Astrocyte (in vitro differentiated cells and primary cell): ENCODE measurements around the gene STX1A. TPM values are rescaled to one million over a fixed set of nuclear protein-coding genes. Genes with fewer than 3 reads are reported as not detected.

ENCODE experiments used
- DNase-seq: peaks from one replicate; pipeline ENCODE4 v3.0.0-alpha.2; 2010; ENCODE audit warnings: low read depth
- FAIRE-seq: peaks from 2 replicates; lab custom pipeline; 2011; peaks lifted over from hg19 to GRCh38; lab: Jason Lieb, UNC
- H2AFZ ChIP-seq: 2 replicates; pipeline ENCODE4 v1.6.0; 2012; ENCODE audit warnings: low read depth, low read length, inconsistent platforms
- H3K27ac ChIP-seq: 2 replicates; pipeline ENCODE4 v1.5.1; 2011; ENCODE audit warnings: low read depth, low read length, inconsistent platforms
- H3K27me3 ChIP-seq: 2 replicates; pipeline ENCODE4 v1.6.0; 2011; ENCODE audit warnings: low read length, inconsistent platforms; ENCODE audit not compliant: insufficient read depth
- H3K36me3 ChIP-seq: 2 replicates; pipeline ENCODE4 v1.5.1; 2011; ENCODE audit warnings: low read length, inconsistent platforms; ENCODE audit not compliant: insufficient read depth
- H3K4me1 ChIP-seq: 2 replicates; pipeline ENCODE4 v1.5.1; 2011; ENCODE audit warnings: low read length, inconsistent platforms; ENCODE audit not compliant: insufficient read depth
- H3K4me2 ChIP-seq: 2 replicates; pipeline ENCODE4 v1.6.0; 2012; ENCODE audit warnings: low read length, inconsistent platforms
- H3K4me3 ChIP-seq: 2 replicates; pipeline ENCODE4 v1.5.1; 2011; ENCODE audit warnings: low read depth, mild to moderate bottlenecking, low read length, inconsistent platforms; ENCODE audit not compliant: insufficient read depth
- H3K79me2 ChIP-seq: 2 replicates; pipeline ENCODE4 v1.6.0; 2012; ENCODE audit warnings: mild to moderate bottlenecking, low read length, inconsistent platforms; ENCODE audit not compliant: insufficient read depth
- H3K9ac ChIP-seq: 2 replicates; pipeline ENCODE4 v1.6.0; 2012; ENCODE audit warnings: mild to moderate bottlenecking, low read length, inconsistent platforms
- H3K9me3 ChIP-seq: 2 replicates; pipeline ENCODE4 v1.5.1; 2012; ENCODE audit warnings: low read depth, mild to moderate bottlenecking, low read length, inconsistent platforms; ENCODE audit not compliant: insufficient read depth
- H4K20me1 ChIP-seq: 2 replicates; pipeline ENCODE4 v1.6.0; 2012; ENCODE audit warnings: low read length, inconsistent platforms; ENCODE audit not compliant: insufficient read depth
- H3K27ac Mint-ChIP-seq: one replicate; pipeline ENCODE4 v1.8.0; 2021; ENCODE audit warnings: mild to moderate bottlenecking, mixed read lengths; ENCODE audit not compliant: unreplicated experiment
- H3K27me3 Mint-ChIP-seq: one replicate; pipeline ENCODE4 v1.8.0; 2021; ENCODE audit warnings: low read depth, mixed read lengths; ENCODE audit not compliant: unreplicated experiment
- H3K36me3 Mint-ChIP-seq: one replicate; pipeline ENCODE4 v1.8.0; 2021; ENCODE audit warnings: low read depth, mixed read lengths; ENCODE audit not compliant: unreplicated experiment
- H3K4me1 Mint-ChIP-seq: one replicate; pipeline ENCODE4 v1.8.0; 2021; ENCODE audit warnings: low read depth, mixed read lengths; ENCODE audit not compliant: unreplicated experiment
- H3K4me3 Mint-ChIP-seq: one replicate; pipeline ENCODE4 v1.8.0; 2021; ENCODE audit warnings: mild to moderate bottlenecking, moderate library complexity, mixed read lengths; ENCODE audit not compliant: unreplicated experiment
- H3K9me3 Mint-ChIP-seq: one replicate; pipeline ENCODE4 v1.8.0; 2021; ENCODE audit warnings: mild to moderate bottlenecking, mixed read lengths; ENCODE audit not compliant: unreplicated experiment
- EZH2 ChIP-seq: IDR thresholded peaks from 2 replicates; pipeline ENCODE4 v1.6.1; 2012; ENCODE audit warnings: mild to moderate bottlenecking, low read length, inconsistent platforms; ENCODE audit not compliant: insufficient read depth
- total RNA-seq: library from RNA; stranded (reverse); gene quantifications from 2 replicates; pipeline ENCODE4 v1.2.1, GENCODE V29; 2021
- TF ChIP-seq, protein P1 (sequence below): IDR thresholded peaks from 2 replicates; pipeline ENCODE4 v1.5.1; 2011; ENCODE audit warnings: low read depth, mild to moderate bottlenecking, inconsistent platforms, low read length, moderate library complexity; ENCODE audit not compliant: insufficient read depth

Gene STX1A
- total RNA-seq, 1 donor from 2014 or later = 19.7 TPM

DNA sequence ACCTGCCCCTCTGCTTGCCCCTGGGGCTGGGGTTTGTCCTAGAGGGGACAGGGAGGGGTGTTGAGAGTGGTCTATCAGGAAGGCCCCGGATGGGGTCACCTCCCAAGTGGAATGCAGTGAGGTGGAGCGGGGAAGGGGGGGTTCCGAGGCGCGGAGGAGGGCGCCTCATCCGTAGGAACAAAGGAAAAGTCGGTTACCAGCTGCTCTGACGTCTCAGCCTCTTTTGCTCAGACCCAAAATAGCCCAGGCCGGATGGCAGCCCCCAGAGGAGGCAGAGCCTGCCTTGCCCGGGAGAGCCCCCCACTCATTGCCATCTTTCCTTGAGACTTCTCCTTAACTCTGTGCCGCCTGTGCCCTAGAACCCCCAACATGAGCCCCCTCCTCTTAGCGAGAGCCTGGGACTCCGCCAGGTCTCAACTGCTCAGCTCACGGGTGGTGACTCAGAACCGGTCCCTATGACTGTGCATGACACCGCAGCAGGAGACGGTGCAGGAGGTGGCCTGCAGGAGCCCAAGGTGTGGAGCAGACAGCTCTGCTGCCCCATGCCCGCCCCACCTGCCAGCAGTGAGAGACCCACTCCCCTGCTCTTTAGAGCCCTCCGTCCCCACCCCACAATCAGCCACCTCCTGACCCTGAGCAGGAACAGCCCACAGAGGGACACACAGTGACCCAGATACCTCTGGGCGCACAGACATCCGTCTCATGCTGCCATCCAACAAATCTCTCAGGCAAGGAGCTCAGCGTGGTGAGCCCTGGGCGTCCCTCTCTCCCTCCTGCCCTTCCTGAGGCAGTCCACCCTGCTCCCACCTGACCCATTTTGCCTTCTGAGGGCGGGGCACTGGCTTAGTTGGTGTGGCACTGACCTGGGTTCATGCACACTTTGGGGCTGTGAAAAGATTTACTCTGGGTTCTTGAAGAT lies 13.1 kb downstream of the STX1A start:
- no peak for TF ChIP-seq EZH2
- TF ChIP-seq, protein P1, sequence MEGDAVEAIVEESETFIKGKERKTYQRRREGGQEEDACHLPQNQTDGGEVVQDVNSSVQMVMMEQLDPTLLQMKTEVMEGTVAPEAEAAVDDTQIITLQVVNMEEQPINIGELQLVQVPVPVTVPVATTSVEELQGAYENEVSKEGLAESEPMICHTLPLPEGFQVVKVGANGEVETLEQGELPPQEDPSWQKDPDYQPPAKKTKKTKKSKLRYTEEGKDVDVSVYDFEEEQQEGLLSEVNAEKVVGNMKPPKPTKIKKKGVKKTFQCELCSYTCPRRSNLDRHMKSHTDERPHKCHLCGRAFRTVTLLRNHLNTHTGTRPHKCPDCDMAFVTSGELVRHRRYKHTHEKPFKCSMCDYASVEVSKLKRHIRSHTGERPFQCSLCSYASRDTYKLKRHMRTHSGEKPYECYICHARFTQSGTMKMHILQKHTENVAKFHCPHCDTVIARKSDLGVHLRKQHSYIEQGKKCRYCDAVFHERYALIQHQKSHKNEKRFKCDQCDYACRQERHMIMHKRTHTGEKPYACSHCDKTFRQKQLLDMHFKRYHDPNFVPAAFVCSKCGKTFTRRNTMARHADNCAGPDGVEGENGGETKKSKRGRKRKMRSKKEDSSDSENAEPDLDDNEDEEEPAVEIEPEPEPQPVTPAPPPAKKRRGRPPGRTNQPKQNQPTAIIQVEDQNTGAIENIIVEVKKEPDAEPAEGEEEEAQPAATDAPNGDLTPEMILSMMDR = no peak
- DNase-seq (peak; percentile 61), FAIRE-seq (no peak)
- no peak overlapping the region for H3K4me3 Mint-ChIP-seq
- peaks cover 43% of the 10 kb centered on the region for H3K4me1 ChIP-seq
- H3K79me2 ChIP-seq = peaks cover 59% of the 10 kb centered on the region
- H3K9me3 Mint-ChIP-seq = no peaks in the 10 kb centered on the region
- H3K4me2 ChIP-seq = peak overlapping the region; percentile 62
- peak overlapping the region; percentile 76 for H3K9ac ChIP-seq
- no peak overlapping the region for H3K27ac Mint-ChIP-seq
- H3K27me3 Mint-ChIP-seq = no peaks in the 10 kb centered on the region
- peaks cover 17% of the 10 kb centered on the region for H3K36me3 Mint-ChIP-seq
- H3K9me3 ChIP-seq = no peaks in the 10 kb centered on the region
- no peaks in the 10 kb centered on the region for H3K27me3 ChIP-seq
- peak overlapping the region; percentile 87 for H3K27ac ChIP-seq
- H3K36me3 ChIP-seq = peaks cover 12% of the 10 kb centered on the region
- peaks cover 11% of the 10 kb centered on the region for H3K4me1 Mint-ChIP-seq
- H3K4me3 ChIP-seq = no peak overlapping the region
- peaks cover 80% of the 10 kb centered on the region for H4K20me1 ChIP-seq
- H2AFZ ChIP-seq = no peak overlapping the region

DNA sequence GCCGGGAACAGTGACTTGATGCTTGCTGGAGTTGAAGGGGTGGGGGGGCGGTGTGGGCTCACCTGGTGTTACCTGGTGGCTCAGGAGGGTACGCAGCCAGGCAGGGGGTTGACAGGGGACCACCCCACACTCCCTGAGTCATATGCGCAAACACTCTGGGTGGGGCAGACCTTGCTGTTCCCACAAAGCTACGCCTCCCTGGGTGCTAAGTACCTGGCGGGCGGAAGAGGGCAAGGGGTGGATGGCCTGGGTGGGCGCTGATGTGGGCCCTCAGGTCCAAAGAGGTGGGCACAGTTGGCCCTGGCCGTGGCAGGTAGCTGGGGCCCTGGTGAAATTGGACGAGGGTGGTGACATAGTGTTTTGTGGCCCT lies 13.9 kb downstream of the STX1A start:
- Mint-ChIP-seq H3K4me3 (no peak overlapping the region), H3K27ac (no peak overlapping the region), H3K27me3 (no peaks in the 10 kb centered on the region), H3K4me1 (peaks cover 11% of the 10 kb centered on the region), H3K9me3 (no peaks in the 10 kb centered on the region), H3K36me3 (peaks cover 17% of the 10 kb centered on the region)
- Histone ChIP-seq H3K4me1 (peaks cover 41% of the 10 kb centered on the region), H3K27ac (peak overlapping the region; percentile 87), H3K9me3 (no peaks in the 10 kb centered on the region), H3K36me3 (peaks cover 15% of the 10 kb centered on the region), H3K9ac (peak overlapping the region; percentile 76), H4K20me1 (peaks cover 78% of the 10 kb centered on the region), H3K79me2 (peaks cover 50% of the 10 kb centered on the region), H3K27me3 (no peaks in the 10 kb centered on the region), H3K4me3 (no peak overlapping the region), H2AFZ (no peak overlapping the region), H3K4me2 (peak overlapping the region; percentile 62)
- FAIRE-seq (no peak), DNase-seq (no peak)
- TF ChIP-seq, protein P1 = no peak
- TF ChIP-seq EZH2 = no peak
